WTC11 (cell line): Measurements from ENCODE around the gene C5orf63. TPM values are rescaled to one million over a fixed set of nuclear protein-coding genes. Genes with fewer than 3 reads are reported as not detected.

Experiments
- ATAC-seq: fragments of 200-7000 bp; cut with Tn5 transposase; 2 replicates; pipeline ENCODE4 v1.10.0; 2021; ENCODE audit warnings: mild to moderate bottlenecking, moderate library complexity
- CTCF ChIA-PET: fragments of 300-600 bp; sonication (Branson Sonifier 250); formaldehyde crosslinking; loops from one replicate; lab custom pipeline; 2021; ENCODE audit warnings: antibody characterized with exemption; lab: Charles Lee
- POLR2A ChIA-PET: fragments of 350-600 bp; sonication (Branson Sonifier 250); formaldehyde crosslinking; loops from one replicate; lab custom pipeline; 2021; ENCODE audit warnings: antibody characterized with exemption; lab: Charles Lee
- DNase-seq: peaks from one replicate; pipeline ENCODE4 v3.0.0; 2021; ENCODE audit warnings: low spot score
- H3K27ac Mint-ChIP-seq: 2 replicates; pipeline ENCODE4 v1.8.0; 2021; ENCODE audit warnings: mixed read lengths
- H3K27me3 Mint-ChIP-seq: 2 replicates; pipeline ENCODE4 v1.8.0; 2021; ENCODE audit warnings: low read depth, mild to moderate bottlenecking, moderate library complexity, mixed read lengths
- H3K36me3 Mint-ChIP-seq: 2 replicates; pipeline ENCODE4 v1.8.0; 2021; ENCODE audit warnings: mixed read lengths
- H3K4me1 Mint-ChIP-seq: 2 replicates; pipeline ENCODE4 v1.8.0; 2022; ENCODE audit warnings: mixed read lengths
- H3K4me3 Mint-ChIP-seq: 2 replicates; pipeline ENCODE4 v1.8.0; 2021; ENCODE audit warnings: mild to moderate bottlenecking, moderate library complexity, mixed read lengths
- H3K9me3 Mint-ChIP-seq: 2 replicates; pipeline ENCODE4 v1.8.0; 2021; ENCODE audit warnings: mixed read lengths
- ATF3 ChIP-seq: sonication (generic); formaldehyde crosslinking; conservative IDR thresholded peaks from 2 replicates; pipeline ENCODE4 v1.8.1; 2022; ENCODE audit warnings: mild to moderate bottlenecking, missing genetic modification reagents
- ATF6 ChIP-seq: sonication (generic); formaldehyde crosslinking; IDR thresholded peaks from 2 replicates; pipeline ENCODE4 v1.8.1; 2023; ENCODE audit warnings: mild to moderate bottlenecking, missing genetic modification reagents
- E2F5 ChIP-seq: sonication (generic); formaldehyde crosslinking; IDR thresholded peaks from 2 replicates; pipeline ENCODE4 v1.8.1; 2022; ENCODE audit warnings: mild to moderate bottlenecking, moderate library complexity, missing genetic modification reagents
- EMX1 ChIP-seq: fragments of 250-450 bp; sonication (Bioruptor Pico); IDR thresholded peaks from 2 replicates; pipeline ENCODE4 v1.8.0; 2021; ENCODE audit warnings: mild to moderate bottlenecking
- FOXP1 ChIP-seq: sonication (generic); formaldehyde crosslinking; IDR thresholded peaks from 2 replicates; pipeline ENCODE4 v1.8.0; 2022; ENCODE audit warnings: missing genetic modification reagents, mild to moderate bottlenecking, moderate library complexity, borderline replicate concordance
- GABPB1 ChIP-seq: sonication (generic); formaldehyde crosslinking; IDR thresholded peaks from 2 replicates; pipeline ENCODE4 v1.8.1; 2023; ENCODE audit warnings: mild to moderate bottlenecking, missing genetic modification reagents
- GRHL2 ChIP-seq: fragments of 250-450 bp; sonication (Bioruptor Pico); IDR thresholded peaks from 2 replicates; pipeline ENCODE4 v1.8.0; 2022; ENCODE audit warnings: mild to moderate bottlenecking, moderate library complexity; ENCODE audit not compliant: insufficient replicate concordance, severe bottlenecking
- GTF2I ChIP-seq: fragments of 250-450 bp; sonication (Bioruptor Pico); conservative IDR thresholded peaks from 2 replicates; pipeline ENCODE4 v1.4.0; 2021; ENCODE audit warnings: mild to moderate bottlenecking
- KAT7 ChIP-seq: sonication (generic); formaldehyde crosslinking; IDR thresholded peaks from 2 replicates; pipeline ENCODE4 v1.8.1; 2023; ENCODE audit warnings: missing genetic modification reagents, mild to moderate bottlenecking, borderline replicate concordance
- MYBL2 ChIP-seq: sonication (generic); formaldehyde crosslinking; IDR thresholded peaks from 2 replicates; pipeline ENCODE4 v1.8.1; 2023; ENCODE audit warnings: mild to moderate bottlenecking, moderate library complexity, missing genetic modification reagents
- PRRX2 ChIP-seq: fragments of 250-450 bp; sonication (Bioruptor Pico); IDR thresholded peaks from 2 replicates; pipeline ENCODE4 v1.8.0; 2021; ENCODE audit warnings: mild to moderate bottlenecking
- SOX15 ChIP-seq: fragments of 250-450 bp; sonication (Bioruptor Pico); IDR thresholded peaks from 2 replicates; pipeline ENCODE4 v1.9.0; 2021; ENCODE audit warnings: mild to moderate bottlenecking
- TCF7 ChIP-seq: sonication (generic); formaldehyde crosslinking; IDR thresholded peaks from 2 replicates; pipeline ENCODE4 v1.8.0; 2022; ENCODE audit warnings: mild to moderate bottlenecking, low read depth, missing genetic modification reagents, moderate library complexity
- ZNF138 ChIP-seq: sonication (generic); formaldehyde crosslinking; conservative IDR thresholded peaks from 2 replicates; pipeline ENCODE4 v1.8.1; 2022; ENCODE audit warnings: mild to moderate bottlenecking, moderate library complexity, missing genetic modification reagents
- ZNF396 ChIP-seq: fragments of 250-450 bp; sonication (Bioruptor Pico); IDR thresholded peaks from 2 replicates; pipeline ENCODE4 v1.8.0; 2021; ENCODE audit warnings: mild to moderate bottlenecking, moderate library complexity, borderline replicate concordance
- ZNF416 ChIP-seq: fragments of 250-450 bp; sonication (Bioruptor Pico); IDR thresholded peaks from 2 replicates; pipeline ENCODE4 v1.9.0; 2021; ENCODE audit warnings: mild to moderate bottlenecking, inconsistent platforms
- total RNA-seq: library from RNA; stranded (reverse); gene quantifications from 3 replicates; pipeline ENCODE4 v1.2.3, GENCODE V29; 2021
- TF ChIP-seq, protein P1 (sequence below): sonication (generic); formaldehyde crosslinking; IDR thresholded peaks from 2 replicates; pipeline ENCODE4 v1.8.1; 2022; ENCODE audit warnings: missing genetic modification reagents, borderline replicate concordance
- TF ChIP-seq, protein P2 (sequence below): sonication (generic); formaldehyde crosslinking; IDR thresholded peaks from 2 replicates; pipeline ENCODE4 v1.8.0; 2023; ENCODE audit warnings: missing genetic modification reagents
- TF ChIP-seq, protein P3 (sequence below): sonication (generic); formaldehyde crosslinking; IDR thresholded peaks from 2 replicates; pipeline ENCODE4 v1.8.0; 2022; ENCODE audit warnings: mild to moderate bottlenecking, missing genetic modification reagents
- TF ChIP-seq, protein P4 (sequence below): sonication (generic); formaldehyde crosslinking; IDR thresholded peaks from 2 replicates; pipeline ENCODE4 v1.8.1; 2023; ENCODE audit warnings: mild to moderate bottlenecking, missing genetic modification reagents

Gene C5orf63
- total RNA-seq, 1 experiment from 2014 or later = 3.1 TPM

- no peak overlapping the region for H3K4me3 Mint-ChIP-seq
- H3K27ac Mint-ChIP-seq = no peak overlapping the region
- CTCF ChIA-PET = no interaction called here
- TF ChIP-seq EMX1 (CRISPR knock-in tag) = no peak
- TF ChIP-seq SOX15 (CRISPR knock-in tag) = no peak
- TF ChIP-seq PRRX2 = no peak
- TF ChIP-seq ATF3 (CRISPR knock-in tag) = no peak
- TF ChIP-seq KAT7 (CRISPR knock-in tag) = no peak
- TF ChIP-seq ZNF416 (CRISPR knock-in tag) = no peak
- TF ChIP-seq, protein P1, sequence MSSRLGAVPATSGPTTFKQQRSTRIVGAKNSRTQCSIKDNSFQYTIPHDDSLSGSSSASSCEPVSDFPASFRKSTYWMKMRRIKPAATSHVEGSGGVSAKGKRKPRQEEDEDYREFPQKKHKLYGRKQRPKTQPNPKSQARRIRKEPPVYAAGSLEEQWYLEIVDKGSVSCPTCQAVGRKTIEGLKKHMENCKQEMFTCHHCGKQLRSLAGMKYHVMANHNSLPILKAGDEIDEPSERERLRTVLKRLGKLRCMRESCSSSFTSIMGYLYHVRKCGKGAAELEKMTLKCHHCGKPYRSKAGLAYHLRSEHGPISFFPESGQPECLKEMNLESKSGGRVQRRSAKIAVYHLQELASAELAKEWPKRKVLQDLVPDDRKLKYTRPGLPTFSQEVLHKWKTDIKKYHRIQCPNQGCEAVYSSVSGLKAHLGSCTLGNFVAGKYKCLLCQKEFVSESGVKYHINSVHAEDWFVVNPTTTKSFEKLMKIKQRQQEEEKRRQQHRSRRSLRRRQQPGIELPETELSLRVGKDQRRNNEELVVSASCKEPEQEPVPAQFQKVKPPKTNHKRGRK = no peak
- TF ChIP-seq, all 79 proteins: peak for 0
- DNase-seq (no peak), ATAC-seq (no peak)
- Mint-ChIP-seq H3K36me3 (no peaks in the 10 kb centered on the region), H3K9me3 (no peaks in the 10 kb centered on the region; the same call in 1 of the 2 replicates), H3K27me3 (no peaks in the 10 kb centered on the region), H3K4me1 (peaks cover 8% of the 10 kb centered on the region)
- POLR2A ChIA-PET = no interaction called here
These were observed 57.6 kb downstream of the C5orf63 start for GRCh38 chr5:127015716-127016115.

DNA sequence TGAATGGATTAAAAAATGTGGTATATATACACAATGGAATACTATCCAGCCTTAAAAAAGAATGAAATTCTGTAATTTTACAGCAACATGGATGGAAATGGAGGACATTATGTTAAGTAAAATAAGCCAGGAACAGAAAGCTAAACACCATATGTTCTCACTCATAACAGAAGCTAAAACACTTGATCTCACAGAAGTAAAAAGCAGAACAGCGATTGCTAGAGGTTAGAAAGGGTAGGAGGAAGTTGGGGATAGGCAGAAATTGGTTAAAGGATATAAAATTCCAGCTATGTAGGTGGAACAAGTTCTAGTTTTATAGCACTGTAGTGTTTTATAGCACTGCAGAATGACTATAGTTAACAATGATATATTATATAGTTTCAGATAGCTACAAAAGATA, 58.7 kb downstream of the C5orf63 start:
- ATAC-seq = no peak
- no peaks in the 10 kb centered on the region for H3K36me3 Mint-ChIP-seq
- no peak overlapping the region for H3K27ac Mint-ChIP-seq
- no peak overlapping the region for H3K4me3 Mint-ChIP-seq
- H3K4me1 Mint-ChIP-seq = peaks cover 12% of the 10 kb centered on the region
- DNase-seq = no peak
- TF ChIP-seq, protein P2, sequence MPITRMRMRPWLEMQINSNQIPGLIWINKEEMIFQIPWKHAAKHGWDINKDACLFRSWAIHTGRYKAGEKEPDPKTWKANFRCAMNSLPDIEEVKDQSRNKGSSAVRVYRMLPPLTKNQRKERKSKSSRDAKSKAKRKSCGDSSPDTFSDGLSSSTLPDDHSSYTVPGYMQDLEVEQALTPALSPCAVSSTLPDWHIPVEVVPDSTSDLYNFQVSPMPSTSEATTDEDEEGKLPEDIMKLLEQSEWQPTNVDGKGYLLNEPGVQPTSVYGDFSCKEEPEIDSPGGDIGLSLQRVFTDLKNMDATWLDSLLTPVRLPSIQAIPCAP (CRISPR knock-in tag) = no peak
- TF ChIP-seq, protein P3, sequence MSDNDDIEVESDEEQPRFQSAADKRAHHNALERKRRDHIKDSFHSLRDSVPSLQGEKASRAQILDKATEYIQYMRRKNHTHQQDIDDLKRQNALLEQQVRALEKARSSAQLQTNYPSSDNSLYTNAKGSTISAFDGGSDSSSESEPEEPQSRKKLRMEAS = no peak
- no peak for TF ChIP-seq GABPB1
- no peak for TF ChIP-seq TCF7 (CRISPR knock-in tag)
- no peak for TF ChIP-seq PRRX2
- no peak for TF ChIP-seq ATF6 (CRISPR knock-in tag)
- TF ChIP-seq ZNF396 (CRISPR knock-in tag) = no peak
- TF ChIP-seq, protein P4, sequence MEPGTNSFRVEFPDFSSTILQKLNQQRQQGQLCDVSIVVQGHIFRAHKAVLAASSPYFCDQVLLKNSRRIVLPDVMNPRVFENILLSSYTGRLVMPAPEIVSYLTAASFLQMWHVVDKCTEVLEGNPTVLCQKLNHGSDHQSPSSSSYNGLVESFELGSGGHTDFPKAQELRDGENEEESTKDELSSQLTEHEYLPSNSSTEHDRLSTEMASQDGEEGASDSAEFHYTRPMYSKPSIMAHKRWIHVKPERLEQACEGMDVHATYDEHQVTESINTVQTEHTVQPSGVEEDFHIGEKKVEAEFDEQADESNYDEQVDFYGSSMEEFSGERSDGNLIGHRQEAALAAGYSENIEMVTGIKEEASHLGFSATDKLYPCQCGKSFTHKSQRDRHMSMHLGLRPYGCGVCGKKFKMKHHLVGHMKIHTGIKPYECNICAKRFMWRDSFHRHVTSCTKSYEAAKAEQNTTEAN (CRISPR knock-in tag) = no peak
- no peak for TF ChIP-seq ZNF138 (CRISPR knock-in tag)
- no peak for TF ChIP-seq GTF2I (CRISPR knock-in tag)
- no peak for TF ChIP-seq FOXP1 (CRISPR knock-in tag)
- no peak for TF ChIP-seq GRHL2 (CRISPR knock-in tag)
- no peak for TF ChIP-seq E2F5 (CRISPR knock-in tag)
- no peak for TF ChIP-seq MYBL2 (CRISPR knock-in tag)
- ChIA-PET CTCF (no interaction called here), POLR2A (no interaction called here)
- no peaks in the 10 kb centered on the region; the same call in 1 of the 2 replicates for H3K9me3 Mint-ChIP-seq
- no peaks in the 10 kb centered on the region for H3K27me3 Mint-ChIP-seq
